ENCODE results near the gene SERPINE2. TPM values are rescaled to one million over a fixed set of nuclear protein-coding genes. Genes with fewer than 3 reads are reported as not detected.

The SERPINE2 gene
- total RNA-seq, 2 donors from 2014 or later, result 14.9 to 52.8 TPM

- DNase-seq, result no peak
- no peak for ATAC-seq
- intact Hi-C loops (cut with DNase I), result no loop called here
Measured at GRCh38 chr2:224058048-224058775, 19.1 kb upstream of the SERPINE2 start.

- intact Hi-C loops (cut with DNase I), result no loop called here
- no peak for DNase-seq
- no peak for ATAC-seq
Measured at GRCh38 chr2:224056889-224057288, 17.8 kb upstream of the SERPINE2 start.

- ATAC-seq (no peak), DNase-seq (no peak)
- intact Hi-C loops (cut with DNase I), result no loop called here
Measured at GRCh38 chr2:224055101-224055500, 16.0 kb upstream of the SERPINE2 start.

GRCh38 chr2:224046752-224047151, 7.7 kb upstream of the SERPINE2 start:
- no peak for DNase-seq
- no peak for ATAC-seq
- intact Hi-C loops (cut with DNase I), result no loop called here

- DNase-seq (no peak), ATAC-seq (peak in 1 of 2 donors; percentile 10)
- intact Hi-C loops (cut with DNase I), result loop anchor here in 1 of 2 donors (5.0 kb wide), 1 partner anchor 240 kb away; no protein-coding TSS in a partner anchor
Measured at GRCh38 chr2:224042191-224042696, 3.2 kb upstream of the SERPINE2 start.

- intact Hi-C loops (cut with DNase I), result loop anchor here in 1 of 2 donors (5.0 kb wide), 1 partner anchor 241 kb away; no protein-coding TSS in a partner anchor
- ATAC-seq (no peak), DNase-seq (no peak)
Measured at GRCh38 chr2:224041554-224041953, 2.5 kb upstream of the SERPINE2 start.

GRCh38 chr2:224040753-224041152, 1.7 kb upstream of the SERPINE2 start:
- no peak for DNase-seq
- intact Hi-C loops (cut with DNase I), result loop anchor here in 1 of 2 donors (5.0 kb wide), 1 partner anchor 242 kb away; no protein-coding TSS in a partner anchor
- no peak for ATAC-seq

GRCh38 chr2:224039770-224040440, 819 bp upstream of the SERPINE2 start:
- DNase-seq (no peak), ATAC-seq (peak in 1 of 2 donors; percentile 13)
- intact Hi-C loops (cut with DNase I), result loop anchor here in 1 of 2 donors (5.0 kb wide), 1 partner anchor 242 kb away; no protein-coding TSS in a partner anchor

- DNase-seq (no peak), ATAC-seq (peak; percentile 38 to 53)
Measured at GRCh38 chr2:224038830-224039079, 331 bp downstream of the SERPINE2 start.

GRCh38 chr2:224038049-224038829, 847 bp downstream of the SERPINE2 start:
- peak; percentile 23 to 44 for ATAC-seq
- peak; percentile 37 for DNase-seq
- intact Hi-C loops (cut with DNase I), result no loop called here

More at GRCh38 chr2:224038830-224039079, 331 bp downstream of the SERPINE2 start:
- intact Hi-C loops (cut with DNase I), result no loop called here

GRCh38 chr2:224036731-224037361, 2.2 kb downstream of the SERPINE2 start:
- ATAC-seq, result no peak
- intact Hi-C loops (cut with DNase I), result no loop called here
- no peak for DNase-seq

- ATAC-seq (no peak), DNase-seq (no peak)
- intact Hi-C loops (cut with DNase I), result no loop called here
Measured at GRCh38 chr2:224034017-224034416, 5.1 kb downstream of the SERPINE2 start.

- no peak for DNase-seq
- intact Hi-C loops (cut with DNase I), result no loop called here
- ATAC-seq, result no peak
Measured at GRCh38 chr2:224033601-224034000, 5.5 kb downstream of the SERPINE2 start.

GRCh38 chr2:224032283-224032682, 6.8 kb downstream of the SERPINE2 start:
- no peak for ATAC-seq
- DNase-seq, result no peak
- intact Hi-C loops (cut with DNase I), result no loop called here

- DNase-seq, result no peak
- ATAC-seq, result no peak
- intact Hi-C loops (cut with DNase I), result no loop called here
Measured at GRCh38 chr2:224031358-224031970, 7.6 kb downstream of the SERPINE2 start.

GRCh38 chr2:224030786-224031185, 8.3 kb downstream of the SERPINE2 start:
- DNase-seq (no peak), ATAC-seq (no peak)
- intact Hi-C loops (cut with DNase I), result no loop called here

- DNase-seq (no peak), ATAC-seq (no peak)
- intact Hi-C loops (cut with DNase I), result no loop called here
Measured at GRCh38 chr2:224029876-224030275, 9.2 kb downstream of the SERPINE2 start.

GRCh38 chr2:224027931-224028330, 11.2 kb downstream of the SERPINE2 start:
- ATAC-seq, result no peak

GRCh38 chr2:224027070-224027469, 12.0 kb downstream of the SERPINE2 start:
- ATAC-seq (no peak), DNase-seq (no peak)
- intact Hi-C loops (cut with DNase I), result no loop called here

More at GRCh38 chr2:224027931-224028330, 11.2 kb downstream of the SERPINE2 start:
- intact Hi-C loops (cut with DNase I), result no loop called here
- no peak for DNase-seq
